H1 (cell line): ENCODE results near the gene MALT1.

Experiments used
- ATF3 ChIP-seq: IDR thresholded peaks from 2 replicates; pipeline ENCODE4 v1.6.1; 2011; ENCODE audit warnings: low read depth, mild to moderate bottlenecking, low read length; ENCODE audit not compliant: insufficient read depth
- EZH2 ChIP-seq: fragments of 200-600 bp; sonication (generic); IDR thresholded peaks from 2 replicates; pipeline ENCODE4 v1.7.1; 2012; ENCODE audit warnings: low read depth, mild to moderate bottlenecking, moderate library complexity, low read length, inconsistent platforms; ENCODE audit not compliant: severe bottlenecking
- HDAC2 ChIP-seq, 2 experiments: fragments of 300-600 bp in 1 of 2; sonication (generic) in 1 of 2; IDR thresholded peaks; 2 replicates each; pipeline ENCODE4 v1.6.1; 2011 to 2012; ENCODE audit warnings: low read depth in 2 of 2, low read length in 2 of 2, mild to moderate bottlenecking in 2 of 2, moderate library complexity in 2 of 2, borderline replicate concordance in 1 of 2, inconsistent platforms in 1 of 2
- PHF8 ChIP-seq: fragments of 200-600 bp; sonication (generic); conservative IDR thresholded peaks from 2 replicates; pipeline ENCODE4 v1.7.1; 2012; ENCODE audit warnings: low read depth, mild to moderate bottlenecking, inconsistent platforms, low read length, moderate library complexity
- POLR2A ChIP-seq, 2 experiments: IDR thresholded peaks; 1 replicate in 1 of 2; 2 replicates in 1 of 2; pipeline ENCODE4 v1.6.1; 2011; ENCODE audit warnings: low read depth in 2 of 2, low read length in 2 of 2, mild to moderate bottlenecking in 2 of 2; ENCODE audit errors: control extremely low read depth in 1 of 2
- POLR2AphosphoS5 ChIP-seq: IDR thresholded peaks from 2 replicates; pipeline ENCODE4 v1.6.1; 2011; ENCODE audit warnings: low read depth, low read length
- RAD21 ChIP-seq, 2 experiments: IDR thresholded peaks in 1 of 2; conservative IDR thresholded peaks in 1 of 2; 2 replicates each; pipeline ENCODE4 v1.6.1; 2011; ENCODE audit warnings: low read depth in 2 of 2, low read length in 2 of 2, improper control_type of control experiment in 1 of 2, inconsistent platforms in 1 of 2, mild to moderate bottlenecking in 1 of 2, moderate library complexity in 1 of 2
- TAF7 ChIP-seq: optimal IDR thresholded peaks from 2 replicates; pipeline ENCODE3; 2011; ENCODE audit warnings: low read depth, mild to moderate bottlenecking, inconsistent platforms, low read length, moderate library complexity, borderline replicate concordance
- TBP ChIP-seq: IDR thresholded peaks from 2 replicates; pipeline ENCODE4 v1.6.1; 2011; ENCODE audit warnings: low read depth, low read length, improper control_type of control experiment

GRCh38 chr18:58772161-58772560 is 100.9 kb downstream of the MALT1 start:
- TF ChIP-seq HDAC2 (IDR thresholded peaks at IDR 0.05; ENCODE audit: borderline replicate concordance in 1 of 2, low read depth in 2 of 2, low read length in 2 of 2) (no peak), POLR2AphosphoS5 (no peak), ATF3 (no peak), EZH2 (no peak), PHF8 (no peak), TAF7 (no peak), POLR2A (IDR thresholded peaks at IDR 0.05; ENCODE audit: control extremely low read depth in 1 of 2, low read depth in 2 of 2, low read length in 2 of 2) (no peak), RAD21 (IDR thresholded peaks at IDR 0.05 in 1 of 2, conservative IDR thresholded peaks at IDR 0.05 in 1 of 2; ENCODE audit: low read depth in 2 of 2, low read length in 2 of 2) (no peak), TBP (no peak)
